NK-92 treated with Interleukin-12 subunit alpha and Interleukin-12 subunit beta, amount 100 ng/mL, for 24 hours (cell line): Measurements from ENCODE around the gene TBC1D3L.
"Not testable (repeated sequence)": the region's sequence is repeated elsewhere in the genome, so short reads cannot be mapped to it uniquely, and the experiment has no call there.

Source experiments
- DNase-seq: peaks from one replicate; lab custom pipeline; 2025; lab: John Stamatoyannopoulos, UW

The TBC1D3L gene

GRCh38 chr17:37988960-37989359 lies at the start of gene TBC1D3L:
TSS of gene TBC1D3L (minus strand) at chr17:37989060. CDS start at chr17:37987520, 1,540 bp downstream.
- DNase-seq, result not testable (repeated sequence)

DNA sequence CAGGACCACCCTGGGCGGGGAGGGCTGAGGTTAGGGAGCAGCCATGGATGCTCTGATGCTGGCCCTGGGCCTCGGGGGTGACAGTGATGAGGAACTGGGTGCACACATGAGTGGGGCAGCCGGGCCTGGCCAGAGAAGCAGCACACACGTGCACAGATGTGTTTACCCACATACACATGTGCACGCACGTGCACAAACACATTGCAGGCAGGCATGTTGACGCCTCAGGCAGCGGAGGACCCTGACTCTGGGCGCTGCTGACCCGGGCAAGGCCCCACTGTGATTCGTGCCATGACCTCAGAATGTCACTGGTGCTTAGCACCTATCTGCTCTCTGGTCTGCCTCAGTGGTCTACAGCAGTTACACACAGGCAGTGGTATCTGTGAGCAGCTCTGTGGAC lies 14.8 kb upstream of the TBC1D3L start, which contains the start of gene TBC1D3D:
Gene TBC1D3D (plus strand): TSS at position 301 of the 400 bp plus-strand sequence. CDS start 1,585 bp downstream, outside the sequence.
- not testable (repeated sequence) for DNase-seq
